IMR-90 (cell line): ENCODE data around the gene CDH23. TPM values are rescaled to one million over a fixed set of nuclear protein-coding genes. Genes with fewer than 3 reads are reported as not detected.

Experiments used
- ATAC-seq: fragments of 200-7000 bp; cut with Tn5 transposase; 2 replicates; pipeline ENCODE4 v1.9.1; 2020; ENCODE audit warnings: low read depth, mild to moderate bottlenecking, moderate library complexity
- BruUV-seq: library from RNA; stranded (reverse); fragments of 400-500 nt; replicated peaks from 2 replicates; lab custom pipeline; 2021; lab: Mats Ljungman, UMichigan
- CTCF ChIA-PET: fragments of 300-600 bp; formaldehyde crosslinking; extraction: SDS; loops from one replicate; lab custom pipeline; 2021; ENCODE audit warnings: antibody characterized with exemption; lab: Yijun Ruan, JAX
- POLR2A ChIA-PET: fragments of 300-600 bp; sonication (Branson Sonifier 250); formaldehyde crosslinking; loops from one replicate; lab custom pipeline; 2022; ENCODE audit warnings: antibody characterized with exemption; ENCODE audit not compliant: unreplicated experiment; lab: Charles Lee
- DNase-seq: peaks from one replicate; pipeline ENCODE4 v3.0.0; 2013
- H2AFZ ChIP-seq: replicated peaks from 2 replicates; pipeline ENCODE3; 2013; ENCODE audit warnings: low read length, mild to moderate bottlenecking; ENCODE audit not compliant: poor library complexity
- H2AK5ac ChIP-seq: 2 replicates; pipeline ENCODE4 v1.6.1; 2013; ENCODE audit warnings: low read depth, low read length, inconsistent platforms
- H2AK9ac ChIP-seq: replicated peaks from 2 replicates; pipeline ENCODE3; 2013; ENCODE audit warnings: mild to moderate bottlenecking, low read depth, low read length, moderate library complexity; ENCODE audit not compliant: poor library complexity
- H2BK120ac ChIP-seq: 2 replicates; pipeline ENCODE4 v1.6.1; 2013; ENCODE audit warnings: low read depth, low read length, inconsistent platforms
- H2BK15ac ChIP-seq: 3 replicates; pipeline ENCODE4 v1.6.1; 2013; ENCODE audit warnings: low read depth, low read length, inconsistent platforms
- H2BK20ac ChIP-seq: 2 replicates; pipeline ENCODE4 v1.6.1; 2013; ENCODE audit warnings: low read depth, mild to moderate bottlenecking, inconsistent platforms, low read length, moderate library complexity
- H2BK5ac ChIP-seq: 2 replicates; pipeline ENCODE4 v1.6.1; 2013; ENCODE audit warnings: mild to moderate bottlenecking, low read depth, low read length, inconsistent platforms; ENCODE audit not compliant: poor library complexity, severe bottlenecking
- H3K14ac ChIP-seq: replicated peaks from 2 replicates; pipeline ENCODE4 v1.6.1; 2013; ENCODE audit warnings: low read depth, low read length, inconsistent platforms
- H3K18ac ChIP-seq: 2 replicates; pipeline ENCODE4 v1.6.1; 2013; ENCODE audit warnings: low read depth, low read length, control low read depth
- H3K23ac ChIP-seq: 2 replicates; pipeline ENCODE4 v1.6.1; 2013; ENCODE audit warnings: low read depth, low read length, inconsistent platforms
- H3K27ac ChIP-seq: 2 replicates; pipeline ENCODE4 v1.5.1; 2013; ENCODE audit warnings: mild to moderate bottlenecking, control low read depth, low read length; ENCODE audit not compliant: insufficient read depth
- H3K27me3 ChIP-seq: 2 replicates; pipeline ENCODE4 v1.6.1; 2013; ENCODE audit warnings: low read length; ENCODE audit not compliant: control insufficient read depth, insufficient read depth
- H3K36me3 ChIP-seq: 2 replicates; pipeline ENCODE4 v1.6.1; 2013; ENCODE audit warnings: low read length, mixed read lengths; ENCODE audit not compliant: control insufficient read depth, insufficient read depth
- H3K4ac ChIP-seq: 2 replicates; pipeline ENCODE4 v1.6.1; 2013; ENCODE audit warnings: low read depth, low read length, inconsistent platforms
- H3K4me1 ChIP-seq: 2 replicates; pipeline ENCODE4 v1.6.1; 2013; ENCODE audit warnings: low read length, mixed read lengths; ENCODE audit not compliant: control insufficient read depth, insufficient read depth
- H3K4me2 ChIP-seq: 2 replicates; pipeline ENCODE4 v1.6.1; 2013; ENCODE audit warnings: low read depth, mild to moderate bottlenecking, control low read depth, low read length, moderate library complexity
- H3K4me3 ChIP-seq: 2 replicates; pipeline ENCODE4 v1.5.1; 2013; ENCODE audit warnings: low read depth, mild to moderate bottlenecking, control low read depth, low read length, moderate library complexity; ENCODE audit not compliant: insufficient read depth
- H3K56ac ChIP-seq: 2 replicates; pipeline ENCODE4 v1.6.1; 2013; ENCODE audit warnings: low read length, inconsistent platforms; ENCODE audit not compliant: insufficient read depth; ENCODE audit errors: extremely low read depth
- H3K79me1 ChIP-seq, 2 experiments: 2 replicates each; pipeline ENCODE4 v1.6.1; 2013; ENCODE audit warnings: low read length in 2 of 2, inconsistent platforms in 1 of 2, low read depth in 1 of 2
- H3K9ac ChIP-seq: 2 replicates; pipeline ENCODE4 v1.6.1; 2013; ENCODE audit warnings: low read depth, low read length, control low read depth
- H3K9me1 ChIP-seq: 2 replicates; pipeline ENCODE4 v1.6.1; 2013; ENCODE audit warnings: low read length, inconsistent platforms; ENCODE audit not compliant: insufficient read depth
- H3K9me3 ChIP-seq: 2 replicates; pipeline ENCODE4 v1.6.1; 2013; ENCODE audit warnings: low read length; ENCODE audit not compliant: control insufficient read depth, insufficient read depth
- H4K20me1 ChIP-seq: 2 replicates; pipeline ENCODE4 v1.6.1; 2013; ENCODE audit warnings: low read length, inconsistent platforms; ENCODE audit not compliant: insufficient read depth
- H4K5ac ChIP-seq: 2 replicates; pipeline ENCODE4 v1.6.1; 2013; ENCODE audit warnings: mild to moderate bottlenecking, low read depth, low read length, control low read depth
- H4K8ac ChIP-seq, 2 experiments: 2 replicates each; pipeline ENCODE4 v1.6.1; 2013; ENCODE audit warnings: low read depth in 2 of 2, low read length in 2 of 2, control low read depth in 1 of 2, inconsistent platforms in 1 of 2
- H4K91ac ChIP-seq: 2 replicates; pipeline ENCODE4 v1.6.1; 2013; ENCODE audit warnings: low read depth, low read length, inconsistent platforms; ENCODE audit not compliant: insufficient read depth
- FOS ChIP-seq: fragments of 150-350 bp; IDR thresholded peaks from 2 replicates; pipeline ENCODE4 v1.6.1; 2016; ENCODE audit warnings: low read depth, low read length
- NFE2L2 ChIP-seq: fragments of 150-350 bp; IDR thresholded peaks from 2 replicates; pipeline ENCODE4 v1.6.1; 2016; ENCODE audit warnings: low read depth, mild to moderate bottlenecking, low read length
- POLR2A ChIP-seq: IDR thresholded peaks from 2 replicates; pipeline ENCODE4 v1.6.1; 2012; ENCODE audit warnings: mild to moderate bottlenecking, low read depth, low read length
- RFX5 ChIP-seq: IDR thresholded peaks from 2 replicates; pipeline ENCODE4 v1.8.0; 2012; ENCODE audit warnings: low read depth, mild to moderate bottlenecking, low read length, moderate library complexity
- WGBS, 2 experiments: methylation state at CpG; one replicate each; pipeline versions ENCODE4 v1.1.5 to v1.1.7; 2013; ENCODE audit warnings: missing lambda C conversion rate in 2 of 2; ENCODE audit not compliant: insufficient read length in 1 of 2; ENCODE audit errors: extremely low coverage in 2 of 2; 5-methylcytosine and 5-hydroxymethylcytosine counted together
- dilution Hi-C: fragments of 300-500 bp; cut with HindIII; formaldehyde crosslinking; loops from one replicate; pipeline ENCODE4 v1.14.3; 2018; ENCODE audit warnings: low sequenced_read_pairs; ENCODE audit not compliant: unreplicated experiment
- in situ Hi-C: fragments of 300-500 bp; cut with MboI; formaldehyde crosslinking; loops from 3 replicates; pipeline ENCODE4 v1.14.3; 2019; ENCODE audit warnings: low sequenced_read_pairs, inconsistent platforms, mixed read lengths
- intact Hi-C: fragments of 100-400 bp; cut with micrococcal nuclease; formaldehyde crosslinking; loops from 2 replicates; pipeline ENCODE4 v1.10.0; 2022
- polyA plus RNA-seq, 3 experiments: library from polyadenylated mRNA; depleted of rRNA; stranded (reverse); fragments of >200 nt; gene quantifications; 2 replicates each; pipeline ENCODE4 v1.2.3, GENCODE V29; 2012; ENCODE audit warnings: low replicate concordance in 1 of 3
- total RNA-seq: library from RNA; depleted of rRNA; stranded (reverse); fragments of >200 nt; gene quantifications from 2 replicates; pipeline ENCODE4 v1.2.3, GENCODE V29; 2012

Gene CDH23
- total and polyA plus RNA-seq, 2 of the 4 experiments (the other 2 are of a cell fraction): under 0.01 to 0.03 TPM

GRCh38 chr10:71501402-71501801, 104.7 kb downstream of the CDH23 start:
- CTCF ChIA-PET: no interaction called here
- H3K4ac ChIP-seq: no peak overlapping the region
- H3K27ac ChIP-seq: no peak overlapping the region
- H2AK9ac ChIP-seq: no peak overlapping the region
- no peak for DNase-seq
- H3K18ac ChIP-seq: no peak overlapping the region
- no peak overlapping the region for H2AK5ac ChIP-seq
- dilution Hi-C loops: no loop called here
- no peak overlapping the region for H4K5ac ChIP-seq
- no peak overlapping the region for H2BK20ac ChIP-seq
- intact Hi-C loops: no loop called here
- no peak overlapping the region for H3K56ac ChIP-seq
- no peaks in the 10 kb centered on the region for H4K20me1 ChIP-seq
- no peaks in the 10 kb centered on the region for H3K79me1 ChIP-seq
- no peak overlapping the region for H3K23ac ChIP-seq
- H3K9me3 ChIP-seq: no peaks in the 10 kb centered on the region
- TF ChIP-seq POLR2A: no peak
- TF ChIP-seq FOS: no peak
- TF ChIP-seq NFE2L2: no peak
- no peak for TF ChIP-seq RFX5
- H3K27me3 ChIP-seq: peaks cover 50% of the 10 kb centered on the region
- in situ Hi-C loops: no loop called here
- no peaks in the 10 kb centered on the region for H3K9me1 ChIP-seq
- no peak overlapping the region for H2BK5ac ChIP-seq
- no peaks in the 10 kb centered on the region for H3K36me3 ChIP-seq
- no CpG with 5 or more reads among the region's 4 CpGs for WGBS, 2 experiments
- H3K4me1 ChIP-seq: no peaks in the 10 kb centered on the region
- POLR2A ChIA-PET: no interaction called here
- no TSS peak for BruUV-seq
- H2AFZ ChIP-seq: no peak overlapping the region
- no peak overlapping the region for H2BK15ac ChIP-seq
- no peak overlapping the region for H4K8ac ChIP-seq
- no peak overlapping the region for H3K9ac ChIP-seq
- H3K4me2 ChIP-seq: no peak overlapping the region
- no peak overlapping the region for H4K91ac ChIP-seq
- H3K14ac ChIP-seq: no peak overlapping the region
- no peak for ATAC-seq
- H3K4me3 ChIP-seq: no peak overlapping the region
- H2BK120ac ChIP-seq: no peak overlapping the region
